Umbilical cord (tissue), 2 donors: Measurements from ENCODE around the gene SEPTIN12. TPM values are rescaled to one million over a fixed set of nuclear protein-coding genes. Genes with fewer than 3 reads are reported as not detected.
"Not testable (repeated sequence)": the region's sequence is repeated elsewhere in the genome, so short reads cannot be mapped to it uniquely, and the experiment has no call there.

Source experiments
- DNase-seq: peaks from one replicate; pipeline ENCODE4 v3.0.0-alpha.2; 2015; ENCODE audit warnings: low spot score
- total RNA-seq: library from RNA; depleted of rRNA; stranded (reverse); fragments of >200 nt; gene quantifications from one replicate; pipeline ENCODE4 v1.2.3, GENCODE V29; 2014; ENCODE audit warnings: low replicate concordance; ENCODE audit not compliant: insufficient read depth

SEPTIN12 gene
- total RNA-seq, 1 donor from 2014 or later: not detected

DNA sequence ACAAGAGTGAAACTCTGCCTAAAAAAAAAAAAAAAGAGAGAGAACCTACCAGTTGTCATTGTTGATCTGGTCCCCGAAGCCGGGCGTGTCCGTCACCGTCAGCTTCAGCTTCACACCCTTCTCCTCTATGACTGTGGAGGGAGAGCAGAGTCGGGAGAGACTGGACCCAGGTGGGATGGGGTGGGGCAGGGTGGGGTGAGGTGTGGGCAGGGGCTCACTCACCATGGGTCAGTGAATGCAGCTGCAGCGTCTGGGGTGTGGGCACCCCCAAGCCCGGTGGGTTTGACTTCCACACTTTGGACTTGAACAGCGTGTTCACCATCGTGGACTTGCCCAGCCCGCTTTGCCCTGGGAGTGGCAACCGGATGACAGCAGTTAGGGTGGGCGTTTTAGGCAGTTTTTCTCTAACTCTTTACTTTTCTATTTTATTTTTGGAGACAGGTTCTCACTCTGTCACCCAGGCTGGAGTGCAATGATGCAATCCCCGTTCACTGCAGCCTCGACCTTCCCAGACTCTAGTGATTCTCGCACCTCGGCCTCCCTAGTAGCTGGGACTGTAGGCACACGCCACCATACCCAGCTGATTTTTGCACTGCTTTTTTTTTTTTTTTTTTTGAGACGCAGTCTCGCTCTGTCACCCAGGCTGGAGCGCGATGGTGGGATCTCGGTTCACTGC is 2.2 kb downstream of the SEPTIN12 start:
- no peak for DNase-seq

GRCh38 chr16:4784444-4784987 is 3.6 kb downstream of the SEPTIN12 start:
- DNase-seq: not testable (repeated sequence)

GRCh38 chr16:4783951-4784336 is 4.2 kb downstream of the SEPTIN12 start:
- DNase-seq: no peak

DNA sequence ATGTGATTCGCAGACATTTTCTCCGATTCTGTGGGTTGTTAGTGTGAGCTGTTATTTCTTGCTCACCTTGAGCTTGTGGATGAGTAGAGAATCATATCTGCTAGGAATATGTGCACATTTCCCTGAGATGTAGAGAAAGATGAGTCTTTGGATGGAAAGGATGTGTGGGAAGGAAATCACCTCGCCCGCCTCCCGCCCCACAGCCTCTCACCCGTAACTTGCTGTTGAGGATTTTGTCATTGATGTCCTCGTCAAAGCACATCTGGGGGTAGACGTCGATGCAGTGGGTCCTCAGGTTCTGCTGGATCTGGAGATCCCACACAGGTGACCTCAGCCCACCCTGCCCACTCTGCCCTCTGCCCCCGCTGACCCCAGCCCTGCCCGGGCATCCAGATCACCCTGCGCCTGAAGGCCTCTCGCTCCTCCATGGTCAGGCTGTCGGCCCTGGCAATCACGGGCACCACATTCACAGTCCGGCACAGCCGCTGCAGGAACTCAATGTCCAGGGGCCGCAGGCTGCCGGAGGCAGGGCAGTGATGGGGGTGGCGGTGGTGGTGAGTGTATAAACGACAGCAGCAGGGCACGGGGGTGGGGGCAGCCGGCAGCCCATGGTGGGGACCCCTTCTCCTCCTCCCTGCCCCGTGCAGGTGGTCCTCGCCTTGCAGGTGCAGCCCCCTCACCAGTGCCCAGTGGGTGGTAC is 4.7 kb downstream of the SEPTIN12 start:
- DNase-seq: no peak

GRCh38 chr16:4780235-4780634 is 7.9 kb downstream of the SEPTIN12 start:
- no peak for DNase-seq

GRCh38 chr16:4778050-4778392 is 10.1 kb downstream of the SEPTIN12 start:
- no peak for DNase-seq

- no peak for DNase-seq
Observed at GRCh38 chr16:4777339-4778049, 10.7 kb downstream of the SEPTIN12 start.

- DNase-seq: no peak
Observed at GRCh38 chr16:4776141-4776705, 11.9 kb downstream of the SEPTIN12 start.

DNA sequence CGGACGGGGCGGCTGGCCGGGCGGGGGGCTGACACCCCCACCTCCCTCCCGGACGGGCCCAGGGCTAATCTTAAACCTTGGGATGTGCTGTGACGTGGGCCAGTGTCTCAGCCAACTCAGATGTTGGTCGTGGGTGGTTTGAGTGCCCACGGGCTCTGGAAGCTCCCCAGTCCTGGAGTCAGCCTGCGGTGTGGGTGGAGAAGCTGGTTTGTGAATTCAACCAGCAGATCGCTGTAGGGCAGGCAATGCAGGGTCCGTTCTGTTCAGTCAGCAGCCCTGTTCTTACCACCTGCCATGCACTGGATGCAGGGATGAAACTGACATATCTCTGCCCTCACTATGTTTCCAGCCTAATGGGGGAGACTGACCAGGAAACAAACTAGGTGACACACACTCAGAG is 13.1 kb downstream of the SEPTIN12 start:
- no peak for DNase-seq

DNA sequence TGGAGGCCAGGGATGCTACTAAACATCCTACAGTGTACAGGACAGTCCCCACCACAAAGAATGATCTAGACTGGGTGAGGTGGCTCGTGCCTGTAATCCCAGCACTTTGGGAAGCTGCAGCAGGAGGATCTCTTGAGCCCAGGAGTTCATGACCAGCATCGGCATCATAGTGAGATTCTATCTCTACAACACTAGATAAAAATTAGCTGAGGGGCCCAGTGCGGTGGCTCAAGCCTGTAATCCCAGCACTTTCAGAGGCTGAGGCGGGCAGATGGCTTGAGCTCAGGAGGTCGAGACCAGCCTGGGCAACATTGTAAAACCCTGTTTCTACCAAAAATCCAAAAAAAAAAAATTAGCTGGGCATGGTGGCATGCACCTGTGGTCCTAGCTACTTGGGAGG is 15.8 kb downstream of the SEPTIN12 start:
- DNase-seq: no peak

DNA sequence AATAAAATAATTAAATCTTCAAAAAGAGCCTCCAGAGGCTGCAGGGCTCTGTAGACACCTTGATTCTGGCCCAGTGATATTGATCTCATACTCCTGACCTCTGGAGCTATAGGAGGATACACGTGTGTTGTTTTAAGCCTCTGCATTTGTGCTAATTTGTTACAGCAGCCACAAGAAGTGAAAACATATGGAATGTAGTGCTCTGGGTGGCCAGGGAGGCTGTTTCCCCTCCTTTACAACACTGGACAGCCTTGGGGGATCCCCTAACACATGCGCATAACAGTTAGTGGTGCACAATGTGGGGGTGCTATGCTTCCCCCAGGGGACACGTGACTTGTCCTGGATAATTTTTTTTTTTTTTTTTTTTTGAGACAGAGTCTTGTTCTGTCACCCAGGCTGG is 16.5 kb downstream of the SEPTIN12 start:
- no peak for DNase-seq

GRCh38 chr16:4769306-4769638 is 18.9 kb downstream of the SEPTIN12 start:
- no peak for DNase-seq

DNA sequence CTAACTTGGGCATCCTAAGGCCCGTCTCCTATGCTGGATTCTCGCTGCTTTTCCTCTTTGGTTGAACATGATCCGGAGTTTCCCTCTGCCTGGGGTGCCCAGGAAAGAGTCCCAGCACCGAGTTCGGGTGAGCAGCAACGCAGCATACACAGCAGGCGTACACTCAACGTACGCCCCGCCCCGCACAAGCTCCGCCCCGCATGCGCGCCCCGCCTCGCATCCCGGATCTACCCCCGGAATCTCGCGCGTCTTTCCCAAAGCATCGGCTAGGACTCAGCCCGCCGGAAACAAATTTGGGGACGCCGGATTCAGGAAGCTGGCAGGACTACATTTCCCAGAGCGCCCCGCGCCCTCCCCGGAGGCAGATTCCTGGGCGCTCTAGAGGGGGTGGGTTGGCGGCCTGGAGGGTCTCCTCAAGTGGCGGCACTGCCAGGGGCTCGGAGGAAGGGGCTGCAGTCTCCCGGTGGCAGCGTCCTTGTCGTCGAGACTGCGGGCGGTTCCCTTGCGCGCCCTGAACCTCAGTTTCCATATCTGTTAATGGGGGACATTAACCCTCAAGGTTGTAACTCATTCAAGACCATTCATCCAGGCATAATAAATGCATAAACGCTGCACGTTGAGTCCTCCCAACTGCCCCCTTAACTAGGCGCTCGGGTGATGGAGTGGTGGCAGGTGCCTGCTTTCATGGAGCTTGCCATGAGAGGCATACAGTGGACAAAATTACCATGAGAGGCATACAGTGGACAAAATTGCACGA is 19.4 kb downstream of the SEPTIN12 start:
- peak; percentile 99 for DNase-seq

DNA sequence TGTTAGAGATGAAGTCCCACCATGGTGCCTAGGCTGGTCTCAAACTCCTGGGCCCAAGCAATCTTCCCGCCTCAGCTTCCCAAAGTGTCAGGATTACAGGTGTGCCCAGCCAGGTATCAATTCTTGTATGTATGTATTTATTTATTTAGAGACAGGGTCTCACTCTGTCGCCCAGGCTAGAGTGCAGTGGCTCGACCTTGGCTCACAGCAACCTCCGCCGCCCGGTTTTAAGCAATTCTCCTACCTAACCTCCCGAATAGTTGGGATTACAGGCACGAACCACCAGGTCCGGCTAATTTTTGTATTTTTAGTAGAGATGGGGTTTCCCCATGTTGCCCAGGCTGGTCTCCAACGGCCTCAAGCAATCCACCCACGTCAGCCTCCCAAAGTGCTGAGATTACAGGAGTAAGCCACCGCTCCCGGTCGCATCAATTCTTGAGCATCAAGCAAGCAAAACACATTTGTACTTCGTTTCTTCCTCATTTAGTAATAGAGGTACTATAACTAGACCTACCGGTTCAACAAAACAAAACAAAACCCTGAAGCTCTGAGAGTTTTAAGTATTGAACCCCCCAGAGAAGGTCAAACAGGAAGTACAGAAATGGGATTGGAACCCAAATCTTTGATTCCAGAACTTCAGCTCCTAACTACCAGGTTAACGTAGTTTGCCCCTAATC is 20.1 kb downstream of the SEPTIN12 start:
- DNase-seq: no peak

DNA sequence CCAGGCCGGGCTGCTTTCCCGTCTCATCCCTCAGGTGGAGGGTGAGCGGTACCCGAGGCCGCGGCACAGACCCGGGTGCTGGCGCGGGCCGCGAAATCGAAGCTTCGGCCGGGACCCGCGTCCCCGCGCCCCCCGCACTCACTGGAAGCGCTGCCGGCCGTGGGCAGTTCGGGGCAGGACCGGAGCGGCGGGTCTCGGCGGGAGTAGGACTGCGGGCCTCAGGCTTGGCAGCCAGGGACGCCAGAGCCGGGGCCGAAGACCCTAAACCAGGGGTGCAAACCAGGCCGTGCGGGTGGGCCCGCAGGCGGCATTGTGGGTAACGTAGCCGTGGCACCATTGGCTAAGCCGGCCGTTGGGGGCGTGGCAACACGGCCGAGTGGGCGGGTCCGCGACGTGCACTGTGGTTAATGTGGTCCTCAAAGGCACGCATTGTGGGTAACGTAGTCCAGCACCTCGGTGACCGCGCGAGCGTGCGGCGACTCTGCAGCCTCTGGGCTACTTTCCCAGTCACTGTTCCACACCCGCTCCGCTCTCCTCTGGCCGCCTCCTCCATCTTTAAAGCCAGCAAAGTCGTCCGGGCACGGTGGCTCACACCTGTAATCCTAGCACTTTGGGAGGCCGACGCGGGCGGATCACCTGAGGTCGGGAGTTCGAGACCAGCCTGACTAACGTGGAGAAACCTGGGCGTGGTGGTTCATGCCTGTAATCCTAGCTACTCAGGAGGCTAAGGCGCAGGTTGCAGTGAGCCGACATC is 21.1 kb downstream of the SEPTIN12 start, which contains the start of gene ZNF500:
Gene ZNF500 (minus strand): TSS at position 288 of the 754 bp plus-strand sequence. CDS start 1,184 bp downstream, outside the sequence.
- DNase-seq: peak; percentile 97

DNA sequence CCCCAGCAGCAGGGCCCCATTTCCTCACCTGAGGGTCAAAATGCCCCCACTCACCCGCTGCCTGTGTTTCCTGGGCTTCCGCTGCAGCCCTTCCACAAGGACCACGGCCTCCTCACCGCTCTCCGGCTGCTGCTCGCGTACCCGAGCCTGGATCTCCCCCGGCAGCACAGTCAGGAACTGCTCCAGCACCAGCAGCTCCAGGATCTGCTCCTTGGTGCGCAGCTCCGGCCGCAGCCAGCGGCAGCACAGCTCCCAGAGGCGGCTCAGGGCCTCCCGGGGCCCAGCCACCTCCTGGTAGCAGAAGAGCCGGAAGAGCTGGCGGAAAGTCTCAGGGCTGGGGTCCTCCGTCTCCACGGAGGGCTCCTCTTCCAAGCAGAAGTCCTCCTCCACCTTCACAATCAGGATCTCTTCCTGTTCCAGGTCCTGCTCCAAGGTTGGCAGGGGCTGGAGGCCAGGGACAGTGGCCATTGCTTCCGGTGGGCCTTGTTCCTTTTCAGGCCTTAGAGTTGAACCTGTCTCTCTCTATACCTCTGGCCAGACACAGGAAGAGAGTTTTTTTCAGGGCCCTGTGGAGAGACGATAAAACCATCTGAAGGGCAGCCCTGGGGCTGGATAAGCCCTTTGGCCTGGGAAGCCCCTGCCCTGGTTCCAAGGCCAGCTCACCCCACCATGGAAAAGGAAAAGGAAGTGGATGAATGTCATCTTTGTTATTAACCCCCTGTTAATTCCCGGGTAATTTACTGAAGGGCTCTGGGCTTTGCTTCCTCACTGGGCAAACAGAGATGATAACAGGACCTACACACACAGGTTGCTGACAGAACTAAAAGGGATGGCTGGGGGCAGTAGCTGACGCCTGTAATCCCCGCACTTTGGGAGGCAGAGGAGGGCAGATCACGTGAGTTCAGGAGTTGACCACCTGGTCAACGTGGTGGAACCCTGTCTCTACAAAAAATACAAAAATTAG is 22.4 kb downstream of the SEPTIN12 start:
- no peak for DNase-seq

- no peak for DNase-seq
Observed at GRCh38 chr16:4763791-4764190, 24.4 kb downstream of the SEPTIN12 start.

DNA sequence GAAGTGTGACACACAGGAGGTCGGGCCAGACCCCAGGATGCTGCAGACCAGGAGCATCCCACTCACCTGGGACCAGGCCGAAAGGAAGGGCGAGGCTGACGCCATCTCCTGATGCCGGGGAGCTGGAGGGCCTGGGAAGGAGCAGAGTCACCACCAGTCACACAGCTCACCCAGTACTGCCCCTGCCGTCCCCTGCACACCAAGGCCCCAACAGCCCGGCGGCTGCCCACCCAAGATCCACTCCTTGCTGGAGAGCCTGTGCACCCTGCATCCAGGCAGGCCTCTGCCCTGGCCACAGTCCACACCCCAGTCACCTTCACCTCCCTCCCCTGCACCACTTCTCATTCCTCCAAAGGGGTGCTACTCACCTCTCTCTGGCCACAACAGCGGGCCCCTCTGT is 25.9 kb downstream of the SEPTIN12 start:
- DNase-seq: no peak
